Endodermal cell (in vitro differentiated cells): Measurements from ENCODE around the gene MADD. TPM values are rescaled to one million over a fixed set of nuclear protein-coding genes. Genes with fewer than 3 reads are reported as not detected.

Experiments
- DNase-seq: peaks from one replicate; pipeline ENCODE4 v3.0.0-alpha.2; 2017
- H3K27ac ChIP-seq: 2 replicates; pipeline ENCODE4 v1.5.1; 2013; ENCODE audit warnings: mild to moderate bottlenecking, low read depth, low read length, moderate library complexity
- H3K27me3 ChIP-seq: 2 replicates; pipeline ENCODE4 v1.6.1; 2013; ENCODE audit warnings: mild to moderate bottlenecking, low read length, moderate library complexity; ENCODE audit not compliant: insufficient read depth, control insufficient read depth, poor library complexity, severe bottlenecking
- H3K36me3 ChIP-seq: 2 replicates; pipeline ENCODE4 v1.7.0; 2013; ENCODE audit warnings: mild to moderate bottlenecking, low read length, moderate library complexity; ENCODE audit not compliant: control insufficient read depth, insufficient read depth
- H3K4me1 ChIP-seq: one replicate; pipeline ENCODE4 v1.7.0; 2013; ENCODE audit warnings: low read length; ENCODE audit not compliant: control insufficient read depth, insufficient read depth
- H3K4me3 ChIP-seq: 2 replicates; pipeline ENCODE4 v1.5.1; 2013; ENCODE audit warnings: mild to moderate bottlenecking, low read length, moderate library complexity
- H3K9ac ChIP-seq: 2 replicates; pipeline ENCODE4 v1.6.1; 2013; ENCODE audit warnings: mild to moderate bottlenecking, low read length, moderate library complexity; ENCODE audit not compliant: poor library complexity, severe bottlenecking; ENCODE audit errors: extremely low read depth
- H3K9me3 ChIP-seq: 2 replicates; pipeline ENCODE4 v1.6.1; 2013; ENCODE audit warnings: mild to moderate bottlenecking, low read length, moderate library complexity; ENCODE audit not compliant: control insufficient read depth
- H3K27ac Mint-ChIP-seq: 2 replicates; pipeline ENCODE4 v1.8.0; 2020; ENCODE audit warnings: mixed read lengths
- H3K27me3 Mint-ChIP-seq: 2 replicates; pipeline ENCODE4 v1.8.0; 2021; ENCODE audit warnings: mild to moderate bottlenecking, mixed read lengths; ENCODE audit not compliant: insufficient read depth
- H3K36me3 Mint-ChIP-seq: 2 replicates; pipeline ENCODE4 v1.8.0; 2020; ENCODE audit warnings: low read depth, mixed read lengths
- H3K4me1 Mint-ChIP-seq: 2 replicates; pipeline ENCODE4 v1.8.0; 2020; ENCODE audit warnings: mixed read lengths
- H3K4me3 Mint-ChIP-seq: 2 replicates; pipeline ENCODE4 v1.8.0; 2020; ENCODE audit warnings: mild to moderate bottlenecking, moderate library complexity, mixed read lengths
- H3K9me3 Mint-ChIP-seq: 2 replicates; pipeline ENCODE4 v1.8.0; 2020; ENCODE audit warnings: mild to moderate bottlenecking, mixed read lengths
- CTCF ChIP-seq: fragments of 200-600 bp; sonication (generic); conservative IDR thresholded peaks from 2 replicates; pipeline ENCODE4 v1.5.0; 2021; ENCODE audit warnings: antibody characterized with exemption, mild to moderate bottlenecking
- WGBS, 2 experiments: methylation state at CpG; one replicate each; pipeline versions ENCODE4 v1.1.5 to v1.1.7; 2013; ENCODE audit warnings: missing lambda C conversion rate in 2 of 2, mixed read lengths in 1 of 2; ENCODE audit not compliant: insufficient coverage in 1 of 2, insufficient read length in 1 of 2; 5-methylcytosine and 5-hydroxymethylcytosine counted together
- total RNA-seq, 2 donors: library from RNA; stranded (reverse); fragmentation: NEBNext Ultra II Directional in 1 of 2; extraction: Animal tissue kit (Norgen Biotek cat#: 25700) in 1 of 2; gene quantifications; 2 replicates in 1 of 2; 3 replicates in 1 of 2; pipeline ENCODE4 v1.2.1, GENCODE V29; 2021

Gene MADD
- total RNA-seq, 2 donors from 2014 or later = 30.2 to 36.0 TPM

GRCh38 chr11:47282462-47282861 is 12.5 kb downstream of the MADD start:
- H3K9me3 Mint-ChIP-seq = no peaks in the 10 kb centered on the region
- Histone ChIP-seq H3K9me3 (no peaks in the 10 kb centered on the region), H3K9ac (no peak overlapping the region), H3K36me3 (peaks cover 65% of the 10 kb centered on the region), H3K4me1 (peaks cover 3% of the 10 kb centered on the region), H3K27me3 (no peaks in the 10 kb centered on the region), H3K4me3 (no peak overlapping the region), H3K27ac (no peak overlapping the region)
- no peak for TF ChIP-seq CTCF
- WGBS, 2 experiments = 96 to 97% methylated on average over 6 to 7 of the region's 7 CpGs
- peaks cover 5% of the 10 kb centered on the region for H3K4me1 Mint-ChIP-seq
- no peaks in the 10 kb centered on the region for H3K27me3 Mint-ChIP-seq
- peaks cover 63% of the 10 kb centered on the region for H3K36me3 Mint-ChIP-seq
- H3K27ac Mint-ChIP-seq = no peak overlapping the region
- DNase-seq = no peak
- no peak overlapping the region for H3K4me3 Mint-ChIP-seq

DNA sequence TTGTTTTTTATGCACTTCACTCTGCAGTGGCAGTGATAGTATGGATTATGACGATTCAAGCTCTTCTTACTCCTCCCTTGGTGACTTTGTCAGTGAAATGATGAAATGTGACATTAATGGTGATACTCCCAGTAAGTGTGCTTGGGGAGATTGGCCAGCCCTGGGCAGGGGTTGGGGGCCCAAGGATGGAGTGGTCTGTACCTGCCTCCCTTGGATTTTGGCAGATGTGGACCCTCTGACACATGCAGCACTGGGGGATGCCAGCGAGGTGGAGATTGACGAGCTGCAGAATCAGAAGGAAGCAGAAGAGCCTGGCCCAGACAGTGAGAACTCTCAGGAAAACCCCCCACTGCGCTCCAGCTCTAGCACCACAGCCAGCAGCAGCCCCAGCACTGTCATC is 14.2 kb downstream of the MADD start:
- Mint-ChIP-seq H3K27me3 (no peaks in the 10 kb centered on the region), H3K9me3 (no peaks in the 10 kb centered on the region), H3K4me3 (no peak overlapping the region), H3K27ac (no peak overlapping the region), H3K4me1 (no peaks in the 10 kb centered on the region), H3K36me3 (peaks cover 66% of the 10 kb centered on the region)
- no peak for TF ChIP-seq CTCF
- Histone ChIP-seq H3K36me3 (peaks cover 62% of the 10 kb centered on the region), H3K4me1 (peaks cover 3% of the 10 kb centered on the region), H3K4me3 (no peak overlapping the region), H3K9ac (no peak overlapping the region), H3K27me3 (no peaks in the 10 kb centered on the region), H3K9me3 (no peaks in the 10 kb centered on the region), H3K27ac (no peak overlapping the region)
- WGBS, 2 experiments = 93 to 100% methylated on average over 2 to 4 of the region's 4 CpGs
- no peak for DNase-seq

DNA sequence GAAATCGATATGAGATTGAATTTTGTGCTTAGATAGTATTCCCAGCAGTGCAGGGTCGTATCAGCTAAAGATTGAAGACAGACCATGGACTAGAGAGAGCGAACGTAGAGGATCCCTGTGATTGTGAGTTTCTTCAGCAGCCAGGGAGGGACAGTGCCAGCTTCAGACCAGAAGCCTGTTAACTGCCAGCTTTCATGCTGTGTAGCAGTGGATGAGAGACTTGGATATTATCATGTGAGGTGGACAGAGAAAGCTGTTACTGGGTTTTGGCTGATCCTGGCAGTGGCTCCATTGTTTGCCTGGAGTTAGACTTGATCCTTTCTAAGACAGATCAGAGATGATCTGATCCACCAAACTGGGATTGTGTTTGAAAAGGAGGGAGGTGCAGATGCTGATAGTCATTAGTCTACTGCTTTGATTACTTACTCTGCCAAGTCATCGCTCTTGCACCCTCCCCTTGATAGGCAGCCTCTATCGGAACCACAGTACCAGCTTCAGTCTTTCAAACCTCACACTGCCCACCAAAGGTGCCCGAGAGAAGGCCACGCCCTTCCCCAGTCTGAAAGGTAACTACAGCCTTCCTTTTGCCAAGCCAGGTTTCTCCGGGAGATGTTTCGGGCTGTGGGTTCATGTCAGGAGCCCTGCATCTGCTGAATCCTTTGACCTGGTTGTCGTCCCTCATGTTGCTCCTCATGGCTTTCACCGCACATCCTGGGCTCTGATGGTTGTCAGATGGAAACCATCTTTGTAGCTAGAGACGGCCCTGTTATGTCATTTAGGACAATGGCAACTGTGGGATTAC is 16.2 kb downstream of the MADD start:
- Mint-ChIP-seq H3K27me3 (no peaks in the 10 kb centered on the region), H3K4me1 (no peaks in the 10 kb centered on the region), H3K9me3 (no peaks in the 10 kb centered on the region), H3K4me3 (no peak overlapping the region), H3K27ac (no peak overlapping the region), H3K36me3 (peaks cover 71% of the 10 kb centered on the region)
- no peaks in the 10 kb centered on the region for H3K9me3 ChIP-seq
- H3K36me3 ChIP-seq = peaks cover 58% of the 10 kb centered on the region
- H3K27ac ChIP-seq = no peak overlapping the region
- no peak for TF ChIP-seq CTCF
- no peak overlapping the region for H3K4me3 ChIP-seq
- DNase-seq = no peak
- H3K4me1 ChIP-seq = peaks cover 3% of the 10 kb centered on the region
- no peaks in the 10 kb centered on the region for H3K27me3 ChIP-seq
- no peak overlapping the region for H3K9ac ChIP-seq
- WGBS, 2 experiments = 93 to 97% methylated on average over 11 to 13 of the region's 13 CpGs
